H1 (cell line): ENCODE data around the gene RNFT2. TPM values are rescaled to one million over a fixed set of nuclear protein-coding genes. Genes with fewer than 3 reads are reported as not detected.

ENCODE experiments used
- CTCF ChIA-PET: fragments of 300-600 bp; sonication (Branson Sonifier 250); formaldehyde crosslinking; loops from one replicate; lab custom pipeline; 2021; ENCODE audit not compliant: partially characterized antibody; lab: Charles Lee
- POLR2A ChIA-PET: fragments of 300-600 bp; sonication (Branson Sonifier 250); formaldehyde crosslinking; loops from one replicate; lab custom pipeline; 2021; ENCODE audit warnings: inconsistent platforms; ENCODE audit not compliant: partially characterized antibody; lab: Charles Lee
- DNase-seq, 2 experiments: peaks; one replicate each; pipeline versions ENCODE4 v3.0.0 to v3.0.0-alpha.2; 2010 to 2022; ENCODE audit warnings: low spot score in 2 of 2, low read depth in 1 of 2, mixed read lengths in 1 of 2
- FAIRE-seq: peaks from 2 replicates; lab custom pipeline; 2011; peaks lifted over from hg19 to GRCh38; lab: Jason Lieb, UNC
- H2AFZ ChIP-seq: 2 replicates; pipeline ENCODE4 v1.8.1; 2012; ENCODE audit warnings: low read length, inconsistent platforms
- H2AK5ac ChIP-seq: 2 replicates; pipeline ENCODE4 v1.6.1; 2013; ENCODE audit warnings: low read depth, low read length
- H2BK120ac ChIP-seq: replicated peaks from 2 replicates; pipeline ENCODE3; 2013; ENCODE audit warnings: low read depth, low read length, inconsistent platforms
- H2BK12ac ChIP-seq: 2 replicates; pipeline ENCODE4 v1.6.1; 2013; ENCODE audit warnings: low read depth, low read length
- H2BK15ac ChIP-seq: 2 replicates; pipeline ENCODE4 v1.6.1; 2013; ENCODE audit warnings: low read length
- H2BK20ac ChIP-seq: 2 replicates; pipeline ENCODE4 v1.6.1; 2013; ENCODE audit warnings: low read length
- H2BK5ac ChIP-seq: 2 replicates; pipeline ENCODE4 v1.6.1; 2013; ENCODE audit warnings: low read depth, low read length
- H3K14ac ChIP-seq: 2 replicates; pipeline ENCODE4 v1.6.1; 2013; ENCODE audit warnings: inconsistent platforms; ENCODE audit not compliant: insufficient read length
- H3K18ac ChIP-seq: 2 replicates; pipeline ENCODE4 v1.6.1; 2013; ENCODE audit warnings: low read length; ENCODE audit errors: extremely low read depth
- H3K23ac ChIP-seq: 2 replicates; pipeline ENCODE4 v1.6.1; 2013; ENCODE audit warnings: inconsistent platforms; ENCODE audit not compliant: insufficient read length
- H3K23me2 ChIP-seq: 2 replicates; pipeline ENCODE4 v1.6.1; 2013; ENCODE audit warnings: low read depth, low read length
- H3K27ac ChIP-seq: 2 replicates; pipeline ENCODE4 v1.6.1; 2011; ENCODE audit warnings: low read depth, low read length, inconsistent platforms
- H3K27me3 ChIP-seq, 4 experiments: replicated peaks in 1 of 4; 1 replicate in 1 of 4; 2 replicates in 3 of 4; pipeline versions ENCODE4 v1.6.1 to v1.8.1; 2011 to 2013; ENCODE audit warnings: low read length in 3 of 4, mild to moderate bottlenecking in 3 of 4, inconsistent platforms in 2 of 4, mixed read lengths in 2 of 4, moderate library complexity in 1 of 4; ENCODE audit not compliant: control insufficient read depth in 3 of 4, insufficient read depth in 3 of 4; ENCODE audit errors: extremely low read depth in 1 of 4
- H3K36me3 ChIP-seq, 4 experiments: 2 replicates each; pipeline versions ENCODE4 v1.6.1 to v1.8.1; 2011 to 2013; ENCODE audit warnings: mild to moderate bottlenecking in 4 of 4, low read length in 3 of 4, moderate library complexity in 2 of 4, control low read depth in 1 of 4, inconsistent platforms in 1 of 4; ENCODE audit not compliant: insufficient read depth in 4 of 4, control insufficient read depth in 2 of 4
- H3K4ac ChIP-seq: replicated peaks from 2 replicates; pipeline ENCODE3; 2013; ENCODE audit warnings: low read length, low read depth, mixed read lengths, inconsistent platforms; ENCODE audit not compliant: insufficient read length
- H3K4me1 ChIP-seq, 4 experiments: replicated peaks in 1 of 4; 1 replicate in 1 of 4; 2 replicates in 3 of 4; pipeline versions ENCODE4 v1.6.1 to v1.8.1; 2011 to 2013; ENCODE audit warnings: low read length in 3 of 4, inconsistent platforms in 2 of 4, mixed read lengths in 1 of 4; ENCODE audit not compliant: insufficient read depth in 4 of 4, control insufficient read depth in 3 of 4
- H3K4me2 ChIP-seq, 2 experiments: 2 replicates each; pipeline versions ENCODE4 v1.6.1 to v1.8.1; 2011 to 2013; ENCODE audit warnings: low read depth in 2 of 2, low read length in 2 of 2, control low read depth in 1 of 2, inconsistent platforms in 1 of 2, mild to moderate bottlenecking in 1 of 2; ENCODE audit not compliant: insufficient read depth in 1 of 2
- H3K4me3 ChIP-seq, 4 experiments: fragments of 200-600, 300-600 bp in 1 of 4; sonication (generic), shearing (Covaris generic), sonication (Bioruptor Twin) in 1 of 4; 2 replicates each; pipeline versions ENCODE4 v1.5.1 to v1.8.1; 2011 to 2016; ENCODE audit warnings: low read length in 4 of 4, low read depth in 3 of 4, control low read depth in 2 of 4, inconsistent platforms in 2 of 4, mild to moderate bottlenecking in 2 of 4, mixed read lengths in 1 of 4, moderate library complexity in 1 of 4; ENCODE audit not compliant: insufficient read depth in 2 of 4; ENCODE audit errors: extremely low read depth in 1 of 4
- H3K56ac ChIP-seq: replicated peaks from 2 replicates; pipeline ENCODE3; 2013; ENCODE audit warnings: low read depth, mild to moderate bottlenecking, mixed read lengths, low read length, inconsistent platforms; ENCODE audit not compliant: insufficient read length
- H3K79me1 ChIP-seq: 2 replicates; pipeline ENCODE4 v1.6.1; 2013; ENCODE audit warnings: low read depth, low read length, control low read depth
- H3K79me2 ChIP-seq, 2 experiments: 2 replicates each; pipeline versions ENCODE4 v1.6.1 to v1.8.1; 2012 to 2013; ENCODE audit warnings: low read length in 2 of 2, mild to moderate bottlenecking in 2 of 2, inconsistent platforms in 1 of 2; ENCODE audit not compliant: insufficient read depth in 2 of 2, control insufficient read depth in 1 of 2
- H3K9ac ChIP-seq, 4 experiments: replicated peaks in 1 of 4; 1 replicate in 1 of 4; 2 replicates in 3 of 4; pipeline versions ENCODE4 v1.6.1 to v1.8.1; 2011 to 2013; ENCODE audit warnings: low read depth in 3 of 4, low read length in 3 of 4, control low read depth in 2 of 4, mild to moderate bottlenecking in 2 of 4, moderate library complexity in 2 of 4, inconsistent platforms in 1 of 4; ENCODE audit errors: extremely low read depth in 1 of 4
- H3K9me3 ChIP-seq, 2 experiments: 2 replicates each; pipeline versions ENCODE4 v1.6.1 to v1.8.1; 2012 to 2013; ENCODE audit warnings: mild to moderate bottlenecking in 2 of 2, moderate library complexity in 2 of 2, control low read depth in 1 of 2, inconsistent platforms in 1 of 2, low read depth in 1 of 2, low read length in 1 of 2, mixed read lengths in 1 of 2; ENCODE audit not compliant: insufficient read depth in 2 of 2
- H4K20me1 ChIP-seq, 2 experiments: replicated peaks in 1 of 2; 2 replicates each; pipeline versions ENCODE3 to v1.8.1; 2011 to 2013; ENCODE audit warnings: inconsistent platforms in 2 of 2, low read length in 2 of 2, mild to moderate bottlenecking in 1 of 2; ENCODE audit not compliant: insufficient read depth in 2 of 2, control insufficient read depth in 1 of 2
- H4K5ac ChIP-seq: 2 replicates; pipeline ENCODE4 v1.6.1; 2013; ENCODE audit warnings: low read length, low read depth, mixed read lengths, inconsistent platforms; ENCODE audit not compliant: insufficient read length
- H4K8ac ChIP-seq: 2 replicates; pipeline ENCODE4 v1.8.0; 2013; ENCODE audit warnings: mild to moderate bottlenecking, moderate library complexity, low read length, inconsistent platforms; ENCODE audit not compliant: insufficient read depth; ENCODE audit errors: extremely low read depth
- H4K91ac ChIP-seq: replicated peaks from 2 replicates; pipeline ENCODE3; 2013; ENCODE audit warnings: low read length, mixed read lengths, inconsistent platforms; ENCODE audit not compliant: insufficient read length
- BRCA1 ChIP-seq: IDR thresholded peaks from 2 replicates; pipeline ENCODE4 v1.6.1; 2012; ENCODE audit warnings: low read depth, low read length, improper control_type of control experiment
- GTF2F1 ChIP-seq: IDR thresholded peaks from 2 replicates; pipeline ENCODE4 v1.6.1; 2012; ENCODE audit warnings: low read depth, low read length, improper control_type of control experiment, borderline replicate concordance
- JUN ChIP-seq: IDR thresholded peaks from 2 replicates; pipeline ENCODE4 v1.6.1; 2011; ENCODE audit warnings: low read depth, mild to moderate bottlenecking, improper control_type of control experiment, low read length
- RXRA ChIP-seq: IDR thresholded peaks from 2 replicates; pipeline ENCODE4 v1.6.1; 2011; ENCODE audit warnings: low read depth, mild to moderate bottlenecking, low read length, moderate library complexity; ENCODE audit not compliant: insufficient read depth
- SIN3A ChIP-seq, 2 experiments: IDR thresholded peaks in 1 of 2; conservative IDR thresholded peaks in 1 of 2; 2 replicates each; pipeline ENCODE4 v1.6.1; 2011 to 2012; ENCODE audit warnings: low read length in 2 of 2, improper control_type of control experiment in 1 of 2, low read depth in 1 of 2, mild to moderate bottlenecking in 1 of 2
- SP1 ChIP-seq: IDR thresholded peaks from 2 replicates; pipeline ENCODE4 v1.6.1; 2011; ENCODE audit warnings: low read depth, low read length
- TCF12 ChIP-seq: IDR thresholded peaks from 2 replicates; pipeline ENCODE4 v1.6.1; 2011; ENCODE audit warnings: low read depth, mild to moderate bottlenecking, low read length
- WGBS, 2 experiments: shearing (Covaris generic) in 1 of 2; methylation state at CpG; one replicate each; pipeline versions ENCODE4 v1.1.6 to v1.1.7; 2013 to 2015; ENCODE audit warnings: low lambda C conversion rate in 2 of 2, mixed read lengths in 2 of 2, inconsistent platforms in 1 of 2, low coverage in 1 of 2, missing lambda C conversion rate in 1 of 2; ENCODE audit not compliant: insufficient replicate concordance in 2 of 2, insufficient coverage in 1 of 2, insufficient read length in 1 of 2; ENCODE audit errors: extremely low coverage in 1 of 2, missing lambda C conversion rate in 1 of 2; 5-methylcytosine and 5-hydroxymethylcytosine counted together
- polyA plus RNA-seq, 7 experiments: library from polyadenylated mRNA; depleted of rRNA in 3 of 7; stranded (reverse) in 5 of 7; unstranded in 2 of 7; fragments of >200 nt in 5 of 7; fragments of 200-250 nt in 2 of 7; gene quantifications; 1 replicate in 5 of 7; 2 replicates in 1 of 7; 4 replicates in 1 of 7; pipeline versions ENCODE4 v1.2.1 to v1.2.3, GENCODE V29; 2011 to 2013; ENCODE audit warnings: missing spikeins in 2 of 7, mixed read lengths in 2 of 7
- total RNA-seq: library from RNA; stranded (reverse); fragmentation: NEBNext Ultra II Directional; extraction: Animal tissue kit (Norgen Biotek cat#: 25700); gene quantifications from 2 replicates; pipeline ENCODE4 v1.2.1, GENCODE V29; 2021

The RNFT2 gene
- total and polyA plus RNA-seq, 2 of the 8 experiments (the other 6 are each of a cell fraction or from before 2014, with no cell fraction given) = 14.2 to 33.1 TPM

- Histone ChIP-seq H2BK20ac (no peak overlapping the region), H3K14ac (no peak overlapping the region), H3K79me1 (no peaks in the 10 kb centered on the region), H3K23ac (no peak overlapping the region), H3K27me3 (no peaks in the 10 kb centered on the region), H3K4me3 (no peak overlapping the region), H3K4ac (no peak overlapping the region), H4K5ac (no peak overlapping the region), H3K4me1 (no peaks in the 10 kb centered on the region; a peak in 1 of 7 replicates), H2AK5ac (no peak overlapping the region), H3K27ac (no peak overlapping the region), H3K23me2 (peaks cover 5% of the 10 kb centered on the region; the same call in 1 of the 2 replicates), H4K91ac (no peak overlapping the region), H3K18ac (no peak overlapping the region), H2BK120ac (no peak overlapping the region), H3K56ac (no peak overlapping the region), H3K79me2 (no peaks in the 10 kb centered on the region), H3K4me2 (no peak overlapping the region), H2BK5ac (no peak overlapping the region), H4K8ac (no peak overlapping the region), H2BK12ac (no peak overlapping the region), H3K36me3 (peaks cover 0 to 3% (median 0%) of the 10 kb centered on the region in 4 experiments; a peak in 4 of 8 replicates), H3K9me3 (no peaks in the 10 kb centered on the region), H2BK15ac (no peak overlapping the region), H4K20me1 (peaks cover 0 to 2% of the 10 kb centered on the region in 2 experiments), H2AFZ (no peak overlapping the region), H3K9ac (no peak overlapping the region)
- POLR2A ChIA-PET = interaction anchor here (1.0 kb wide), 1 partner anchor 20 kb away, joined by 3 read pairs; no protein-coding TSS in a partner anchor
- TF ChIP-seq RXRA = no peak
- no peak for TF ChIP-seq GTF2F1
- TF ChIP-seq BRCA1 = no peak
- no peak for TF ChIP-seq SP1
- TF ChIP-seq TCF12 = no peak
- no peak for TF ChIP-seq SIN3A (conservative IDR thresholded peaks at IDR 0.05 in 1 of 2, IDR thresholded peaks at IDR 0.05 in 1 of 2; ENCODE audit: low read depth in 1 of 2, low read length in 2 of 2)
- TF ChIP-seq JUN = no peak
- WGBS, 2 experiments = 82% methylated on average over 4 of the region's 4 CpGs; no CpG with 5 or more reads in 1 of the 2 experiments
- CTCF ChIA-PET = interaction anchor here (0.6 to 1.3 kb wide), 5 partner anchors 10 to 114 kb away, joined by 3 read pairs; no protein-coding TSS in a partner anchor
- FAIRE-seq = no peak
- no peak for DNase-seq
These were observed 100.2 kb downstream of the RNFT2 start for GRCh38 chr12:116838365-116838764.
